A673 (cell line): ENCODE data around the gene FRMD4B. TPM values are rescaled to one million over a fixed set of nuclear protein-coding genes. Genes with fewer than 3 reads are reported as not detected.

ENCODE experiments used
- BruUV-seq: library from RNA; stranded (reverse); fragments of 400-500 nt; replicated peaks from 2 replicates; lab custom pipeline; 2021; lab: Mats Ljungman, UMichigan
- CTCF ChIA-PET: fragments of 300-600 bp; sonication (Branson Sonifier 250); formaldehyde crosslinking; loops from one replicate; lab custom pipeline; 2022; ENCODE audit warnings: antibody characterized with exemption; lab: Charles Lee
- POLR2A ChIA-PET: fragments of 300-600 bp; sonication (Branson Sonifier 250); formaldehyde crosslinking; loops from one replicate; lab custom pipeline; 2022; ENCODE audit warnings: antibody characterized with exemption; ENCODE audit not compliant: low non-redundant PET; lab: Charles Lee
- DNase-seq: peaks from one replicate; pipeline ENCODE4 v3.0.0-alpha.2; 2015; ENCODE audit warnings: low spot score
- H3K27ac ChIP-seq: fragments of 200-600 bp; sonication (generic); 2 replicates; pipeline ENCODE4 v1.5.1; 2016; ENCODE audit warnings: mixed run types, low read depth, mild to moderate bottlenecking, mixed read lengths, antibody characterized with exemption, low read length; ENCODE audit not compliant: poor library complexity, severe bottlenecking
- H3K27me3 ChIP-seq: fragments of 200-600 bp; sonication (generic); replicated peaks from 2 replicates; pipeline ENCODE4 v1.6.1; 2017; ENCODE audit warnings: mixed run types, low read depth, mild to moderate bottlenecking, mixed read lengths, antibody characterized with exemption, low read length; ENCODE audit not compliant: insufficient read depth, poor library complexity
- H3K36me3 ChIP-seq: fragments of 200-600 bp; sonication (generic); 2 replicates; pipeline ENCODE4 v1.6.1; 2016; ENCODE audit warnings: mixed run types, mild to moderate bottlenecking, mixed read lengths, antibody characterized with exemption, low read length; ENCODE audit not compliant: insufficient read depth, poor library complexity, severe bottlenecking
- H3K4me1 ChIP-seq: fragments of 200-600 bp; sonication (generic); 2 replicates; pipeline ENCODE4 v1.6.1; 2017; ENCODE audit warnings: mixed run types, mild to moderate bottlenecking, mixed read lengths, antibody characterized with exemption, low read length; ENCODE audit not compliant: insufficient read depth, poor library complexity, severe bottlenecking
- H3K4me3 ChIP-seq: fragments of 200-600 bp; sonication (generic); 2 replicates; pipeline ENCODE4 v1.5.1; 2016; ENCODE audit warnings: low read depth, mixed run types, mild to moderate bottlenecking, mixed read lengths, low read length; ENCODE audit not compliant: poor library complexity, severe bottlenecking
- H3K9me3 ChIP-seq: fragments of 200-600 bp; sonication (generic); 2 replicates; pipeline ENCODE4 v1.6.1; 2016; ENCODE audit warnings: mixed run types, low read depth, mild to moderate bottlenecking, mixed read lengths, antibody characterized with exemption, low read length; ENCODE audit not compliant: poor library complexity, severe bottlenecking
- CTCF ChIP-seq: fragments of 300-800, 200-600 bp; sonication (generic); conservative IDR thresholded peaks from 2 replicates; pipeline ENCODE4 v1.5.1; 2017; ENCODE audit warnings: low read depth, mild to moderate bottlenecking, antibody characterized with exemption, low read length, moderate library complexity, mixed read lengths
- EZH2 ChIP-seq: fragments of 200-600 bp; sonication (generic); IDR thresholded peaks from 2 replicates; pipeline ENCODE4 v1.6.1; 2017; ENCODE audit warnings: borderline replicate concordance, low read depth, mild to moderate bottlenecking, mixed read lengths, antibody characterized with exemption, low read length; ENCODE audit not compliant: poor library complexity, severe bottlenecking
- intact Hi-C: fragments of 100-400 bp; cut with micrococcal nuclease; formaldehyde crosslinking; loops from one replicate; pipeline ENCODE4 v1.10.0; 2022; ENCODE audit not compliant: unreplicated experiment
- total RNA-seq: library from RNA; stranded (reverse); gene quantifications from 2 replicates; pipeline ENCODE4 v1.2.3, GENCODE V29; 2021

Gene FRMD4B
- total RNA-seq, 1 experiment from 2014 or later, result 0.21 TPM

- BruUV-seq, result no TSS peak
- H3K27me3 ChIP-seq, result no peaks in the 10 kb centered on the region
- H3K4me3 ChIP-seq, result no peak overlapping the region
- H3K36me3 ChIP-seq, result no peaks in the 10 kb centered on the region
- DNase-seq, result no peak
- H3K9me3 ChIP-seq, result no peaks in the 10 kb centered on the region
- ChIA-PET POLR2A (no interaction called here), CTCF (no interaction called here)
- intact Hi-C loops, result no loop called here
- H3K27ac ChIP-seq, result no peak overlapping the region
- H3K4me1 ChIP-seq, result no peaks in the 10 kb centered on the region
- TF ChIP-seq EZH2, result no peak
- TF ChIP-seq CTCF, result no peak
Observed at GRCh38 chr3:69210068-69210730, 175.7 kb downstream of the FRMD4B start.

- POLR2A ChIA-PET, result no interaction called here
Observed at GRCh38 chr3:69209413-69209812, 176.5 kb downstream of the FRMD4B start.

GRCh38 chr3:69207031-69207430 lies 178.9 kb downstream of the FRMD4B start:
- Histone ChIP-seq H3K27me3 (no peaks in the 10 kb centered on the region), H3K4me3 (no peak overlapping the region), H3K27ac (no peak overlapping the region), H3K4me1 (no peaks in the 10 kb centered on the region), H3K9me3 (no peaks in the 10 kb centered on the region), H3K36me3 (no peaks in the 10 kb centered on the region)
- no TSS peak for BruUV-seq
- TF ChIP-seq EZH2 (no peak), CTCF (no peak)
- no peak for DNase-seq
- CTCF ChIA-PET, result no interaction called here
- intact Hi-C loops, result no loop called here
- POLR2A ChIA-PET, result no interaction called here

More at GRCh38 chr3:69209413-69209812, 176.5 kb downstream of the FRMD4B start:
- TF ChIP-seq CTCF, result no peak
- Histone ChIP-seq H3K9me3 (no peaks in the 10 kb centered on the region), H3K27me3 (no peaks in the 10 kb centered on the region), H3K4me3 (no peak overlapping the region), H3K4me1 (no peaks in the 10 kb centered on the region), H3K27ac (no peak overlapping the region), H3K36me3 (no peaks in the 10 kb centered on the region)
- CTCF ChIA-PET, result no interaction called here
- DNase-seq, result no peak
- intact Hi-C loops, result no loop called here
- BruUV-seq, result no TSS peak
